Right renal pelvis (tissue), 4 donors: Measurements from ENCODE around the gene HMCN1. TPM values are rescaled to one million over a fixed set of nuclear protein-coding genes. Genes with fewer than 3 reads are reported as not detected.
"Not testable (repeated sequence)": the region's sequence is repeated elsewhere in the genome, so short reads cannot be mapped to it uniquely, and the experiment has no call there.

ENCODE experiments used
- DNase-seq, 4 donors: peaks; one replicate each; pipeline ENCODE4 v3.0.0-alpha.2; 2013; ENCODE audit warnings: low read depth in 4 of 4, low spot score in 3 of 4, missing footprints in 1 of 4
- polyA plus RNA-seq, 4 donors: library from polyadenylated mRNA; unstranded; fragments of 120-200 nt; gene quantifications; one replicate each; pipeline ENCODE4 v1.2.1, GENCODE V29; 2013; ENCODE audit not compliant: insufficient read length in 4 of 4

The HMCN1 gene
- polyA plus RNA-seq, 4 donors: 42.8 to 49.6 (median 46.6) TPM

GRCh38 chr1:185892831-185893403, 158.7 kb downstream of the HMCN1 start:
- DNase-seq: not testable (repeated sequence)

- DNase-seq: no peak
Measured at GRCh38 chr1:185894791-185895190, 160.6 kb downstream of the HMCN1 start.

- no peak for DNase-seq
Measured at GRCh38 chr1:185895208-185895900, 161.2 kb downstream of the HMCN1 start.

- DNase-seq: no peak
Measured at GRCh38 chr1:185896863-185897262, 162.7 kb downstream of the HMCN1 start.

GRCh38 chr1:185906186-185906585, 172.0 kb downstream of the HMCN1 start:
- no peak for DNase-seq

- DNase-seq: peak in 3 of 4 donors; percentile 18 to 28 (median 20)
Measured at GRCh38 chr1:185907246-185907645, 173.1 kb downstream of the HMCN1 start.

GRCh38 chr1:185911978-185912377, 177.8 kb downstream of the HMCN1 start:
- DNase-seq: no peak

GRCh38 chr1:185912504-185912903, 178.3 kb downstream of the HMCN1 start:
- DNase-seq: no peak

- no peak for DNase-seq
Measured at GRCh38 chr1:185914089-185914488, 179.9 kb downstream of the HMCN1 start.

GRCh38 chr1:185916861-185917260, 182.7 kb downstream of the HMCN1 start:
- DNase-seq: no peak

GRCh38 chr1:185917646-185918045, 183.5 kb downstream of the HMCN1 start:
- peak in 1 of 4 donors; percentile 28 for DNase-seq

- no peak for DNase-seq
Measured at GRCh38 chr1:185920602-185921001, 186.4 kb downstream of the HMCN1 start.

- DNase-seq: no peak
Measured at GRCh38 chr1:185921636-185922035, 187.4 kb downstream of the HMCN1 start.

- DNase-seq: no peak
Measured at GRCh38 chr1:185926588-185926987, 192.4 kb downstream of the HMCN1 start.

GRCh38 chr1:185929776-185930175, 195.6 kb downstream of the HMCN1 start:
- no peak for DNase-seq

- DNase-seq: no peak
Measured at GRCh38 chr1:185931438-185931837, 197.2 kb downstream of the HMCN1 start.

GRCh38 chr1:185933580-185933979, 199.4 kb downstream of the HMCN1 start:
- DNase-seq: no peak

- no peak for DNase-seq
Measured at GRCh38 chr1:185934476-185935189, 200.4 kb downstream of the HMCN1 start.

GRCh38 chr1:185935360-185935759, 201.2 kb downstream of the HMCN1 start:
- no peak for DNase-seq

- no peak for DNase-seq
Measured at GRCh38 chr1:185936641-185937040, 202.4 kb downstream of the HMCN1 start.

GRCh38 chr1:185938396-185938795, 204.2 kb downstream of the HMCN1 start:
- DNase-seq: no peak

GRCh38 chr1:185939142-185939541, 205.0 kb downstream of the HMCN1 start:
- DNase-seq: no peak
